GM12878 (cell line): ENCODE results near the gene KRTAP10-2. TPM values are rescaled to one million over a fixed set of nuclear protein-coding genes. Genes with fewer than 3 reads are reported as not detected.

Experiments used
- ATAC-seq: fragments of 200-7000 bp; cut with Tn5 transposase; 3 replicates; pipeline ENCODE4 v1.9.1; 2020; ENCODE audit warnings: mild to moderate bottlenecking, moderate library complexity
- BruUV-seq: library from RNA; stranded (reverse); fragments of 400-500 nt; replicated peaks from 2 replicates; lab custom pipeline; 2021; lab: Mats Ljungman, UMichigan
- CTCF ChIA-PET: fragments of 300-600 bp; sonication (Branson Sonifier 250); formaldehyde crosslinking; extraction: SDS; loops from one replicate; lab custom pipeline; 2021; ENCODE audit warnings: inconsistent platforms; lab: Yijun Ruan, JAX
- POLR2A ChIA-PET: fragments of 350-600 bp; formaldehyde crosslinking; extraction: SDS; loops from one replicate; lab custom pipeline; 2021; ENCODE audit warnings: inconsistent platforms; lab: Charles Lee
- RAD21 ChIA-PET: fragments of 300-600 bp; sonication (Branson Sonifier 250); formaldehyde crosslinking; loops from one replicate; lab custom pipeline; 2023; ENCODE audit warnings: antibody characterized with exemption; ENCODE audit not compliant: unreplicated experiment; lab: Charles Lee
- SMC1A ChIA-PET: fragments of 300-600 bp; sonication (Branson Sonifier 250); formaldehyde crosslinking; loops from one replicate; lab custom pipeline; 2023; ENCODE audit not compliant: unreplicated experiment, uncharacterized antibody; lab: Charles Lee
- DNase-seq: peaks from one replicate; pipeline ENCODE4 v3.0.0-alpha.2; 2011; ENCODE audit warnings: low read depth, low spot score
- FAIRE-seq: peaks from 3 replicates; lab custom pipeline; 2011; peaks lifted over from hg19 to GRCh38; lab: Jason Lieb, UNC
- H2AFZ ChIP-seq: 2 replicates; pipeline ENCODE4 v1.6.0; 2011; ENCODE audit warnings: low read depth, low read length, control low read depth; ENCODE audit not compliant: control insufficient read depth
- H3K27ac ChIP-seq: 2 replicates; pipeline ENCODE4 v1.5.1; 2011; ENCODE audit warnings: control low read depth; ENCODE audit not compliant: control insufficient read depth, insufficient read depth
- H3K27me3 ChIP-seq, 2 experiments: replicated peaks in 1 of 2; 2 replicates each; pipeline versions ENCODE4 v1.6.0 to v1.6.1; 2011; ENCODE audit warnings: low read length in 1 of 2; ENCODE audit not compliant: control insufficient read depth in 2 of 2, insufficient read depth in 2 of 2
- H3K36me3 ChIP-seq, 2 experiments: 2 replicates each; pipeline ENCODE4 v1.5.1; 2011; ENCODE audit warnings: low read length in 1 of 2; ENCODE audit not compliant: control insufficient read depth in 2 of 2, insufficient read depth in 2 of 2
- H3K4me1 ChIP-seq: 2 replicates; pipeline ENCODE4 v1.6.1; 2011; ENCODE audit warnings: mild to moderate bottlenecking, low read length, moderate library complexity, mixed read lengths; ENCODE audit not compliant: control insufficient read depth, insufficient read depth
- H3K4me2 ChIP-seq: 2 replicates; pipeline ENCODE4 v1.6.0; 2011; ENCODE audit warnings: control low read depth; ENCODE audit not compliant: control insufficient read depth, insufficient read depth
- H3K4me3 ChIP-seq: fragments of 200-600 bp; sonication (generic); 2 replicates; pipeline ENCODE4 v1.5.1; 2016
- H3K79me2 ChIP-seq: 2 replicates; pipeline ENCODE4 v1.6.0; 2011; ENCODE audit warnings: low read length; ENCODE audit not compliant: control insufficient read depth, insufficient read depth
- H3K9ac ChIP-seq: 2 replicates; pipeline ENCODE4 v1.8.0; 2011; ENCODE audit warnings: low read length, control low read depth, mixed read lengths; ENCODE audit not compliant: control insufficient read depth, insufficient read depth
- H3K9me3 ChIP-seq: replicated peaks from 3 replicates; pipeline ENCODE4 v1.5.1; 2011; ENCODE audit warnings: mild to moderate bottlenecking, low read length; ENCODE audit not compliant: control insufficient read depth, insufficient read depth
- H4K20me1 ChIP-seq: 2 replicates; pipeline ENCODE4 v1.6.0; 2011; ENCODE audit not compliant: control insufficient read depth, insufficient read depth
- BACH1 ChIP-seq: fragments of 450-650 bp; IDR thresholded peaks from 2 replicates; pipeline ENCODE4 v1.6.1; 2017; ENCODE audit warnings: mild to moderate bottlenecking, borderline replicate concordance
- BCL3 ChIP-seq: IDR thresholded peaks from 2 replicates; pipeline ENCODE4 v1.6.1; 2011; ENCODE audit warnings: borderline replicate concordance, low read depth, mild to moderate bottlenecking, moderate library complexity, low read length; ENCODE audit not compliant: insufficient read depth, poor library complexity, severe bottlenecking
- BHLHE40 ChIP-seq, 2 experiments: fragments of 450-650 bp in 1 of 2; IDR thresholded peaks; 2 replicates each; pipeline ENCODE4 v1.6.1; 2011 to 2017; ENCODE audit warnings: low read depth in 2 of 2, borderline replicate concordance in 1 of 2, improper control_type of control experiment in 1 of 2, low read length in 1 of 2, mild to moderate bottlenecking in 1 of 2
- CHD4 ChIP-seq: fragments of 200-600 bp; sonication (generic); IDR thresholded peaks from 2 replicates; pipeline ENCODE4 v1.6.1; 2016; ENCODE audit warnings: mild to moderate bottlenecking
- IRF3 ChIP-seq: fragments of 450-650 bp; IDR thresholded peaks from 2 replicates; pipeline ENCODE4 v1.6.1; 2014; ENCODE audit warnings: mild to moderate bottlenecking
- JUNB ChIP-seq: IDR thresholded peaks from 2 replicates; pipeline ENCODE4 v1.6.1; 2016; ENCODE audit warnings: antibody characterized with exemption, mild to moderate bottlenecking
- LARP7 ChIP-seq: fragments of 450-650 bp; IDR thresholded peaks from 2 replicates; pipeline ENCODE4 v1.6.1; 2017; ENCODE audit warnings: mild to moderate bottlenecking
- POLR2AphosphoS5 ChIP-seq: IDR thresholded peaks from 2 replicates; pipeline ENCODE4 v1.6.1; 2011; ENCODE audit warnings: mild to moderate bottlenecking, low read length, inconsistent platforms
- RELA ChIP-seq: fragments of 450-650 bp; IDR thresholded peaks from 2 replicates; pipeline ENCODE4 v1.8.0; 2014; ENCODE audit warnings: borderline replicate concordance; ENCODE audit not compliant: partially characterized antibody
- SMARCA5 ChIP-seq: fragments of 450-650 bp; IDR thresholded peaks from 2 replicates; pipeline ENCODE4 v1.6.1; 2017; ENCODE audit warnings: mild to moderate bottlenecking
- SUPT20H ChIP-seq: IDR thresholded peaks from 2 replicates; pipeline ENCODE4 v1.6.1; 2011; ENCODE audit warnings: low read depth, mild to moderate bottlenecking, low read length, moderate library complexity, borderline replicate concordance; ENCODE audit not compliant: control insufficient read depth
- TCF3 ChIP-seq: IDR thresholded peaks from 2 replicates; pipeline ENCODE4 v1.6.1; 2012; ENCODE audit warnings: low read depth, mild to moderate bottlenecking, low read length, borderline replicate concordance; ENCODE audit not compliant: insufficient read depth
- TCF7 ChIP-seq: IDR thresholded peaks from 2 replicates; pipeline ENCODE4 v1.6.1; 2014; ENCODE audit warnings: antibody characterized with exemption, borderline replicate concordance
- WGBS: methylation state at CpG from one replicate; pipeline ENCODE4 v1.1.6; 2016; ENCODE audit warnings: low lambda C conversion rate; ENCODE audit not compliant: insufficient replicate concordance, insufficient coverage; ENCODE audit errors: missing lambda C conversion rate; 5-methylcytosine and 5-hydroxymethylcytosine counted together
- in situ Hi-C: fragments of 300-500 bp; cut with MboI; formaldehyde crosslinking; loops from 9 replicates; pipeline ENCODE4 v1.14.3; 2018; ENCODE audit warnings: mixed read lengths
- intact Hi-C: fragments of 100-400 bp; cut with micrococcal nuclease; formaldehyde crosslinking; loops from one replicate; pipeline ENCODE4 v1.14.2; 2022; ENCODE audit not compliant: unreplicated experiment
- polyA plus RNA-seq, 11 experiments: library from polyadenylated mRNA; depleted of rRNA in 4 of 11; unstranded in 6 of 11; stranded (reverse) in 5 of 11; fragments of >200 nt; fragmentation: Nextera tagmentation in 4 of 11; fragmentation: Illumina TruSeq in 1 of 11; extraction: Ambion mirVana in 4 of 11; extraction: Trizol in 1 of 11; gene quantifications; 1 replicate in 1 of 11; 2 replicates in 10 of 11; pipeline versions ENCODE4 v1.2.1 to v1.2.3, GENCODE V29; 2011 to 2016; ENCODE audit warnings: inconsistent platforms in 2 of 11, missing spikeins in 2 of 11, low read depth in 1 of 11
- total RNA-seq, 4 experiments: library from RNA; depleted of rRNA in 3 of 4; stranded (reverse); fragments of >200 nt in 3 of 4; fragmentation: Illumina TruSeq in 1 of 4; extraction: Trizol in 1 of 4; gene quantifications; 2 replicates each; pipeline versions ENCODE4 v1.2.1 to v1.2.3, GENCODE V29; 2013 to 2021
- TF ChIP-seq, protein P1 (sequence below): fragments of 450-650 bp; formaldehyde crosslinking; IDR thresholded peaks from 2 replicates; pipeline ENCODE4 v1.5.0; 2022; ENCODE audit warnings: mild to moderate bottlenecking, missing genetic modification characterization
- TF ChIP-seq, protein P2 (sequence below): fragments of 450-650 bp; IDR thresholded peaks from 2 replicates; pipeline ENCODE4 v1.6.1; 2017; ENCODE audit warnings: mild to moderate bottlenecking
- TF ChIP-seq, protein P3 (sequence below): fragments of 450-650 bp; IDR thresholded peaks from 2 replicates; pipeline ENCODE4 v1.6.1; 2016; ENCODE audit warnings: mild to moderate bottlenecking

The KRTAP10-2 gene
- total and polyA plus RNA-seq, 10 of the 15 experiments (the other 5 are each of a cell fraction or from before 2014, with no cell fraction given), result not detected

GRCh38 chr21:44529011-44529421 is 22.3 kb downstream of the KRTAP10-2 start:
- RAD21 ChIA-PET, result no interaction called here
- Histone ChIP-seq H3K27ac (no peak overlapping the region), H3K79me2 (no peaks in the 10 kb centered on the region), H2AFZ (no peak overlapping the region), H3K4me2 (no peak overlapping the region), H3K9me3 (no peaks in the 10 kb centered on the region; the same call in 2 of the 3 replicates), H3K36me3 (no peaks in the 10 kb centered on the region), H3K4me3 (no peak overlapping the region), H4K20me1 (no peaks in the 10 kb centered on the region), H3K4me1 (no peaks in the 10 kb centered on the region), H3K9ac (no peak overlapping the region), H3K27me3 (no peaks in the 10 kb centered on the region)
- ATAC-seq (no peak), FAIRE-seq (no peak), DNase-seq (no peak)
- CTCF ChIA-PET, result no interaction called here
- BruUV-seq, result no TSS peak
- POLR2A ChIA-PET, result no interaction called here
- 28% methylated on average over 17 of the region's 17 CpGs for WGBS
- SMC1A ChIA-PET, result no interaction called here
- intact Hi-C loops, result no loop called here
- in situ Hi-C loops, result no loop called here
- TF ChIP-seq LARP7 (no peak), CHD4 (no peak), SUPT20H (no peak), SMARCA5 (no peak), POLR2AphosphoS5 (no peak), IRF3 (no peak), TCF3 (no peak), BCL3 (no peak), RELA (no peak), BACH1 (no peak), TCF7 (no peak), JUNB (no peak), BHLHE40 (IDR thresholded peaks at IDR 0.05; ENCODE audit: borderline replicate concordance in 1 of 2, low read depth in 2 of 2, low read length in 1 of 2) (no peak)
- TF ChIP-seq, protein P1, sequence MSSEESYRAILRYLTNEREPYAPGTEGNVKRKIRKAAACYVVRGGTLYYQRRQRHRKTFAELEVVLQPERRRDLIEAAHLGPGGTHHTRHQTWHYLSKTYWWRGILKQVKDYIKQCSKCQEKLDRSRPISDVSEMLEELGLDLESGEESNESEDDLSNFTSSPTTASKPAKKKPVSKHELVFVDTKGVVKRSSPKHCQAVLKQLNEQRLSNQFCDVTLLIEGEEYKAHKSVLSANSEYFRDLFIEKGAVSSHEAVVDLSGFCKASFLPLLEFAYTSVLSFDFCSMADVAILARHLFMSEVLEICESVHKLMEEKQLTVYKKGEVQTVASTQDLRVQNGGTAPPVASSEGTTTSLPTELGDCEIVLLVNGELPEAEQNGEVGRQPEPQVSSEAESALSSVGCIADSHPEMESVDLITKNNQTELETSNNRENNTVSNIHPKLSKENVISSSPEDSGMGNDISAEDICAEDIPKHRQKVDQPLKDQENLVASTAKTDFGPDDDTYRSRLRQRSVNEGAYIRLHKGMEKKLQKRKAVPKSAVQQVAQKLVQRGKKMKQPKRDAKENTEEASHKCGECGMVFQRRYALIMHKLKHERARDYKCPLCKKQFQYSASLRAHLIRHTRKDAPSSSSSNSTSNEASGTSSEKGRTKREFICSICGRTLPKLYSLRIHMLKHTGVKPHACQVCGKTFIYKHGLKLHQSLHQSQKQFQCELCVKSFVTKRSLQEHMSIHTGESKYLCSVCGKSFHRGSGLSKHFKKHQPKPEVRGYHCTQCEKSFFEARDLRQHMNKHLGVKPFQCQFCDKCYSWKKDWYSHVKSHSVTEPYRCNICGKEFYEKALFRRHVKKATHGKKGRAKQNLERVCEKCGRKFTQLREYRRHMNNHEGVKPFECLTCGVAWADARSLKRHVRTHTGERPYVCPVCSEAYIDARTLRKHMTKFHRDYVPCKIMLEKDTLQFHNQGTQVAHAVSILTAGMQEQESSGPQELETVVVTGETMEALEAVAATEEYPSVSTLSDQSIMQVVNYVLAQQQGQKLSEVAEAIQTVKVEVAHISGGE, result no peak
- TF ChIP-seq, protein P2, sequence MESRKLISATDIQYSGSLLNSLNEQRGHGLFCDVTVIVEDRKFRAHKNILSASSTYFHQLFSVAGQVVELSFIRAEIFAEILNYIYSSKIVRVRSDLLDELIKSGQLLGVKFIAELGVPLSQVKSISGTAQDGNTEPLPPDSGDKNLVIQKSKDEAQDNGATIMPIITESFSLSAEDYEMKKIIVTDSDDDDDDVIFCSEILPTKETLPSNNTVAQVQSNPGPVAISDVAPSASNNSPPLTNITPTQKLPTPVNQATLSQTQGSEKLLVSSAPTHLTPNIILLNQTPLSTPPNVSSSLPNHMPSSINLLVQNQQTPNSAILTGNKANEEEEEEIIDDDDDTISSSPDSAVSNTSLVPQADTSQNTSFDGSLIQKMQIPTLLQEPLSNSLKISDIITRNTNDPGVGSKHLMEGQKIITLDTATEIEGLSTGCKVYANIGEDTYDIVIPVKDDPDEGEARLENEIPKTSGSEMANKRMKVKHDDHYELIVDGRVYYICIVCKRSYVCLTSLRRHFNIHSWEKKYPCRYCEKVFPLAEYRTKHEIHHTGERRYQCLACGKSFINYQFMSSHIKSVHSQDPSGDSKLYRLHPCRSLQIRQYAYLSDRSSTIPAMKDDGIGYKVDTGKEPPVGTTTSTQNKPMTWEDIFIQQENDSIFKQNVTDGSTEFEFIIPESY, result no peak
- TF ChIP-seq, protein P3, sequence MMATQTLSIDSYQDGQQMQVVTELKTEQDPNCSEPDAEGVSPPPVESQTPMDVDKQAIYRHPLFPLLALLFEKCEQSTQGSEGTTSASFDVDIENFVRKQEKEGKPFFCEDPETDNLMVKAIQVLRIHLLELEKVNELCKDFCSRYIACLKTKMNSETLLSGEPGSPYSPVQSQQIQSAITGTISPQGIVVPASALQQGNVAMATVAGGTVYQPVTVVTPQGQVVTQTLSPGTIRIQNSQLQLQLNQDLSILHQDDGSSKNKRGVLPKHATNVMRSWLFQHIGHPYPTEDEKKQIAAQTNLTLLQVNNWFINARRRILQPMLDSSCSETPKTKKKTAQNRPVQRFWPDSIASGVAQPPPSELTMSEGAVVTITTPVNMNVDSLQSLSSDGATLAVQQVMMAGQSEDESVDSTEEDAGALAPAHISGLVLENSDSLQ, result no peak
